SHP77 treated with DMSO at 0.1 percent for 48 hours (cell line): ENCODE measurements around the gene XXYLT1.

Experiments used
- DNase-seq: peaks from one replicate; lab custom pipeline; 2025; lab: John Stamatoyannopoulos, UW

The XXYLT1 gene

GRCh38 chr3:195184716-195185421 lies 86.1 kb downstream of the XXYLT1 start:
- DNase-seq = no peak

DNA sequence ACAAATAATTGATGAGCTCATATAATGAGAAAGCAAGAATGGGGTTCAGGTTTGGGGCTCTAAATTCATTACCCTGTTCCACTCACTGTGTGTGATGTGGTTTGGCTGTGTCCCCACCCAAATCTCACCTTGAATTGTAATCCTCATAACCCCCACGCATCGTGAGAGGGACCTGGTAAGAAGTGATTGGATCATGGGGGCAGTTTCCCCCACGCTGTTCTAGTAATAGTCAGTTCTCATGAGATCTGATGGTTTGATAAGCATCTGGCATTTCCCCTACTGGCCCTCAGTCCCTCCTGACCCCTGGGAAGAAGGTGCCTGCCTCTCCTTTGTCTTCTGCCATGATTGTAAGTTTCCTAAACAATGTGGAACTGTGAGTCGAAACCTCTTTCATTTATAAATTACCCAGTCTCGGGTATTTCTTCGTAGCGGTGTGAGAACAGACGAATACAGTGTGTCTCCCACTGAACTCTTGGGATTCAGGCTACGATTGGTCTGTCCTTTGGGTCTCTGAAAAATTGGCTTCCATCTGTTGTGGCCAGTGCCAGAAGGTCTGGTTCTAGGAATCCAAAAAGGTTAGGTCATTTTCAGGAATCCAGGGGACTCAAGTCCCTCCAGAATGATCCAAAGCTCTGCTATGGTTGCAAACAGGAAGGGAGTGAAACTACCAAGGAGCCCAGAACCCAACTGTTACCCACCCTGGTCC lies 87.7 kb downstream of the XXYLT1 start:
- DNase-seq = no peak

GRCh38 chr3:195182470-195182795 lies 88.5 kb downstream of the XXYLT1 start:
- DNase-seq = no peak

DNA sequence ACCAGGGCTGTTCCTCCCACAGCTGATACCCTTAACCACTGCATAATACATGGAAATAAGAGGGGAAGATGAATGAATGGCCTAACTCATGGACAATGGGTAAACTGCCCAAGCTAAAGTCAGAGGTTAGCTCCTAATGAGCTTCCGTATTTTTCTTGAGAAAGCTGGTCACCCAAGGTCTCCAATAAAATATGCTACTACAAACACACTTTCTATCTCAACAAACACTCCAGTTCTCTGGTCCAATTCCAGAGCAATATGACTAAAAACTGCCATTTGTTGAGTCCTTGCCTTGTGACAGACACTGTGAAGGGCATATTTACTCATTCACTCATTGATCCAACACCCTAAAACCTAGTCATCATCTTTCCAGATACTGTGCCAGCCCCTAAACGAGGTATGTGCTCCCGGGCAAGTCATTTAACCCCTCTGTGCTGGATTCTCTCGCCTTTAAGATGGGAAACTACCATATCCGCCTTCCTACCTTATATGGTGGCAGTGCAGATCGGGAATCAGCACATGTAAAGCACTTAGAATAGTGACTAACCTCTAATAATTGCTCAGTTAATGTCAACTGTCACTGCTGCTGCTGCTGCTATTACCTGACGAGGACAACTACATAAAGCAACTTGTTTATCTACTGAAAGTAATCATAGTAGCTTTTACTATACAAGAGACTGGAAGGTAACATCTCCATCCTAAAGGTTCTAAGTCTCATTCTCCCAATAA lies 89.1 kb downstream of the XXYLT1 start:
- no peak for DNase-seq

GRCh38 chr3:195181113-195181498 lies 89.9 kb downstream of the XXYLT1 start:
- no peak for DNase-seq

- no peak for DNase-seq
Observed at GRCh38 chr3:195180490-195181112, 90.4 kb downstream of the XXYLT1 start.

DNA sequence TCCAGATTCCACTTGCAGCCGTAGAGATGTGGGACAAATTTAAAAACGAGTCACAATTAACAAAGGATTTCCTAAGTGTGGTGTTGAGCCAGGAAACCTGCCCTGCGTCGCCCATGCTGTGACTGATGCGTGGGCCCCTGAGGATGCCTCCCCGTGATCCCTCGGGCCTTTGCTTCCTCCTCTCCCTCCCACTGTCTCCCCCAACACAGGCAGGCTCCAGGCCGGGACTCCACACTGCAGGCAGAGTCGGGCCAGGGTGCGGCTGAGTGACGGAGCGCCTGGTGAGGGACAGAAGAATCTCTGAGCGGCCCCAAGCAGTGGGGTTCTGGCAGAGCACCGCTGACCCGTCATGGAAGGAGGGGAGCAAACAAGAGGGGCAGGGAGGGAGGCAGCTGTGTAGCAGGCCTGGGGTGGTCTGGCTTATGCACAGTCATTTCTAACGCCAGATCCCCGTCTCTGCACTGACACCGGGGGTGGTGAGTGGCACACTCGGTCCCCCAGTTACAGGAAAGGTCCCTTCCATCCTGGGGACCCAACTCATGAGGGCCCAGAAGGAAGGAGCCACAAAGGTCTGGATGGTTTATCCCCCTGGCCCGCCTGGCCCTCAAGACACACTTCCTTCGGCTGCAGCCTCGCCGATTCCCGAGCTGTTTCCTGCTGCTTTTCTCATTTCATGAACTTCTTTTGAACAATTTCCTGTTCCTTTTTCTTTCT lies 91.0 kb downstream of the XXYLT1 start:
- no peak for DNase-seq

GRCh38 chr3:195178124-195178910 lies 92.6 kb downstream of the XXYLT1 start:
- no peak for DNase-seq

- DNase-seq = no peak
Observed at GRCh38 chr3:195177422-195178123, 93.4 kb downstream of the XXYLT1 start.

- DNase-seq = no peak
Observed at GRCh38 chr3:195176776-195177175, 94.2 kb downstream of the XXYLT1 start.

DNA sequence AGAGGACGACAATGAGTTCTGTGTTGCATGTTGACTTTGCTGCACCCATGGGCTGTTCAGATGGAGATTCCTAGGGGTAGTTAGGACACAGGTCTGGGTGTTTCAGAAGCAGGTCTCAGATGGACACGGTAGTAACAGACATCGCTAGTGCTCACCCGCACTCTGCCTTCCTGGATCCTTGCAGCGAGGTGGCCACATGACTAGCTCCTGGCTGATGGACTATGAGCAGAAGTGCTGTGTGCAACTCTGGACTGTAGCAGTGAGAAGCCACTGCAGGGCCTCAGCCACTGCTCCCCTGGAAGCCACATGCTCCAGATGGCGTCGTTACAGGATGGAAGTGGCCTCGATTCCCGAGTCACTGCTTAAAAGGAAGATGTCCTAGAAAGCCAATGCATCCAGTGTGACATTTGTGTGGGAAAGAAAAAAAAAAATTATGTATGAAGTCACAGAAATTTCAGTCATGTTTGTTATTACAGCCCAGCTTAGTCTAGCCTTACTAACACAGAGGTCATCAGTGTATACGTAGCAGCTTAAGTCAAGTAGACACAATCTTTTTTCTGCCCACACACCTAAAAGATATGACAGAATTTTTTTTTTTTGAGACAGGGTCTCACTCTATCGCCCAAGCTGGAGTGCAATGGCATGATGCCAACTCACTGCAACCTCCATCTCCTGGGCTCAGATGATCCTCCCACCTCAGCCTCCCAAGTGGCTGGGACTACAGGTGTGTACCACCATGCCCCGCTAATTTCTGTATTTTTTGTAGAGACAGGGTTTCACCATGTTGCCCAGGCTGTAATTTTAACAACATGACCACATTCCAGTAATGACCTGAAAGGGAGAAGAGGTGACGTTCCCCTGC lies 95.3 kb downstream of the XXYLT1 start:
- no peak for DNase-seq

DNA sequence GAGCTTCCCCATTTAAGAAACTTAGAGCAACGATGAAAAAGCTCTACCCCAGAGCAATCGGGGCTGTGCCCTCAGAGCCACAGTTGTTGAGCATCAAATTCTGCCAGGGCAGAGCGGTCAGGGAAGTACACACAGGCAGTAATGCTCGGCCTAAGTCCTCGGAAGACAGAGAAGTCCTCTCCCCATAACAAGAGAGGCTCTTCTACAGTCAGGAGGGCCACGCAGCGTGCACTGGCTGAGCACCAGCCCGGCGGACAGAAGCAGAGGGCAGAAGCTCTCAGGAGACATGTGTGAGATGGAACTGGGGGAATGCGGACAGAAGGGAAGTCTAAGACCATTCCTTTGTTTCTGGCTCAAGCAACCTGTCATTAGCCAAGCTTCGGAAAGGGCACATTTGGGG lies 95.9 kb downstream of the XXYLT1 start:
- no peak for DNase-seq

- DNase-seq = no peak
Observed at GRCh38 chr3:195173657-195174056, 97.3 kb downstream of the XXYLT1 start.

- no peak for DNase-seq
Observed at GRCh38 chr3:195172896-195173295, 98.1 kb downstream of the XXYLT1 start.

DNA sequence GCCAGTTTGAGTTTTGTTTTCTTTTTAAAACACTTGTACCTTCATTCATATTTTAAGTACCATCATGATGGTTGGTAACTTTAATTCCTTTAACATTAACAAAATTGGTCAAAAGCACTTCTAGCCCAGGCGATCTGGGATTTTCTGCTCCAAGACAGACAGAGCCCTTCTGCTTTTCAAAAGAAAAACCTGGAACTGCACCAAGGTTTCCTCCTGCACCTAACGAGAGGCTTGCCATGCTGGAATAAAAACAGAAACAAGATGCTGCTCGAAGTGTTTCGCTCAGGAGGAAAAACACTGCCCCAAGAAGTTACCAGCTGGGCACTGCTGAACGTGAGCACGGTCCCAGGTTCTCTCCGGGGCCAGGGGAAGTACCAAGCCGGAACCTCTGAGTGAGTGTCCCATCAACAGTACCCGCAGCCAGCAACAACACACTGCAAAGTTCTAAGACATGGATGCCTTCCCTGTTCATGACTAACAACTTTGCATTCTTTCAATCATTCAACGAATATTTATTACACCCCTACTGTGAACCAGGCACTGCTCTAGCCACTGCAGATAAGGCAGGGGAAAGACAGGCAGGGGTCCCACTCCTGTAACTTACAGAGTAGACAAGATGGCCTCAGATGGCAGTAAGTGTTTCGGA lies 98.8 kb downstream of the XXYLT1 start:
- no peak for DNase-seq

DNA sequence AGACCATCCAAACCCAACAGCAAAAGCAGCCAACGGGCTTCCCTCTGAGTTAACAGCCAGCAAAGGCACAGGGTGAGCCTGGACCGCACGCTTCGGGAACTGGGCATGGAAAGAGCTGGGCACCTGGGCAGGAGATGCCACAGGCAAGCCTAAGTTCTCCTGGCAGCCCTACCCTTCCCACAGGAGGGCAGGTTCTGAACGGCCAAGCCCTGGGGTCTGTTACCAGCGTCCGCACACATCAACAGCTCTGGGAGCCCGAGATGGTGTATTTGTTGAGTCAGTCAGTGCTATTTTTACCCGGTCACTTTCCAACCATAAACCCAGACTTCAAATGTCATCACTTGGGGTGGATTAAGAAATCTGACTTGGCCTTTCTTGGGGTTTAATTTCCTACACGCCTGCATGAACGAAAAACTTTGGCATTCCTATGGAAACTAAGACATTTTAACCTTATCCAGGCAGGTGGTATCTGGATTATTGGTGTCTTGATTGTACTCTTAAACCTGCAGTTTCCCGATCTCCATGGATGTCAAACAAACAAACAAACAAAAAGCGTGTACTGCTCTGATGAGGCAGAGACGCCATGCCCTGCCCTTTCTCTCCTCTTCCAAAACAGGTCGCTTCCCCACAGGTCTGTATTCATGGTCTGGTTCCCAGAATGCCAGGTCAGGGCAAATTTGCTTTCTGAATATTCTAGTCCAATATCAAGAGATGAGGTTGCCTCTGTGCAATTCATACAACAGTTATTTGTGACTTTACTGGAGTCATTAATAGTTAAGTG lies 99.7 kb downstream of the XXYLT1 start:
- no peak for DNase-seq

DNA sequence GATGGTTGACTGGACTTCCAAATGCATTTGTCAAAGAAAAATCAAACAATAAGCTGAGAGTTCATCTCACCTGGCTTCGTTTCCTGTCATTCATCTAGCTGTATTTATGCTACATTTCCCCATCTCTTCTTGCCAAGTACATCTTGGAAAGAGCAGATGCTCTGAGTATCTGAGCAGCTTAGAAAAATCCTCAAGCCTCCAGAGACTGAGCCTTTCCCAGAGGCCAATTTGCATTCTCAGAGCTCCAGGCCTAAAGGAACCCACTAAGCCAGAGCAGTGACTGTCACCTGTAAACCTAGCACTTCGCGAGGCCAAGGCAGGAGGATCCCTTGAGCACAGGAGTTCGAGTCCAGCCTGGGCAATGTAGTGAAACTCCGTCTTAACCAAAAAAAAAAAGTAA lies 100.5 kb downstream of the XXYLT1 start:
- DNase-seq = no peak

- DNase-seq = no peak
Observed at GRCh38 chr3:195169011-195169649, 101.8 kb downstream of the XXYLT1 start.
